GM12892 (cell line): ENCODE results near the gene CBX6.

ENCODE experiments used
- POLR2A ChIP-seq: IDR thresholded peaks from 2 replicates; pipeline ENCODE4 v1.6.1; 2011; ENCODE audit warnings: low read depth, low read length, control low read depth
- POLR2AphosphoS5 ChIP-seq: IDR thresholded peaks from 2 replicates; pipeline ENCODE4 v1.6.1; 2011; ENCODE audit warnings: low read depth, low read length, control low read depth
- TAF1 ChIP-seq: IDR thresholded peaks from 2 replicates; pipeline ENCODE4 v1.6.1; 2011; ENCODE audit warnings: low read depth, mild to moderate bottlenecking, control low read depth, low read length, borderline replicate concordance

DNA sequence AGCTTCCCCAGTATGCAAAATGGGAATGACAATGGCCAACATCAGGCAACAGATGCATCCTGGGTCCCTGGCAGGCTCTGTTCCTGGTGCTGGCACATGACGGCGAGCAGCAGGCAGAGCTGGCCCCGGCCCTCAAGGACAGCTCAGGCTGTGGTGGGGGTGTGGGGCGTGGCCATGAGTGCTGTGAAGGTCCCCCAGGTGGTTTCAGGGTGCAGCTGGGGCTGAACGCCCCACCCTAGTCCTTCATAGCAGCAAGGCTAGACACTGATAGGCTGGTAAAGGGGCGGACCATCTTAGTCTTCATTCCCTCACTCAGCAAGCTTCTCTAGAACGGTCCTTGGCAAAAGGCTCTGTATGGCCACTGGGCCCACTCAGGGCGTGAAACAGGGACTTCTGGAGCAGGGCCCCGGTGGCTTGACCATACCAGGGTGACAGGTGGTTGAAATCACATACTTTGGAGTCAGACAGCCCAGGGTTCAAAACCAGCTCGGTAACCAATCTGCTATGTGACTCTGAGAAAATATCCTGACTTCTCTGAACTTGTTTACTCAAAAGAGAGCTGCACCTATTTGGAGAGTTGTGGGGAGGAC lies 43.3 kb downstream of the CBX6 start:
- TF ChIP-seq POLR2AphosphoS5 (no peak), TAF1 (no peak), POLR2A (no peak)
